Suppressor macrophage treated with lipopolysaccharide for 1 hour (primary cell): ENCODE measurements around the gene PLXNA3.
A peak's percentile ranks its signal among the peaks of the same experiment; 100 is the strongest.

Experiments
- DNase-seq, 3 donors: peaks; one replicate each; pipeline ENCODE4 v3.0.0-alpha.2; 2020 to 2022

Gene PLXNA3

DNA sequence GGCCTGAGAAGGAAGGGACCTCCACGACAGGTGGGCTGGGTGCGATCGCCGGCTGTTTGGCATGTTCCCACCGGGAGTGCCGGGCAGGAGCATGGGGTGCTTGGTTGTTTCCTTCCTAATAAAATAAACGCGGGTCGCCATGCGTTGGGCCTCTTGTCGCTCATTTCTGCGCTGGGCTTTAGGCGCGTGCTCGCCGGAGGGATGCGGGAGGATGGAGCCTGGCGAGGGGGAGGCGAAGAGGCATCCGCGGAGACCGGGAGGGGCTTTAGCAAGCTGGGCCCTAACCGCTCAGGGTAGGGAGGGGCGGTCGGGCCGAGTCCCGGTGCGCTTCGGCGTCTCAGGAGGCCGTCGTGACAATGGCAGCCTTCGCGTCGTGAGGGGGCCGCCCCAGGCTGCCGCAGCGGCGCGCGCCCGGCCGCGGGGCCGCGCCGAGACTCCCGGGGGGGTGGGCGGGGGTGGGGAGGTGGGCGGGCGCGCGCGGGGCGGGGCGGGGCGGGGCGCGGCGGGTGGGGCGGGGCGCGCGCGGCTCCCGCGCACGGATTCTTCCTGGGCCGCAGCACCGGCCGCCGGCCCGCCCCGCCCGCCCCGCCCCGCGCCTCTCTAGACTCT lies 21.6 kb upstream of the PLXNA3 start:
- DNase-seq: peak; percentile 44 to 81 (median 63)

DNA sequence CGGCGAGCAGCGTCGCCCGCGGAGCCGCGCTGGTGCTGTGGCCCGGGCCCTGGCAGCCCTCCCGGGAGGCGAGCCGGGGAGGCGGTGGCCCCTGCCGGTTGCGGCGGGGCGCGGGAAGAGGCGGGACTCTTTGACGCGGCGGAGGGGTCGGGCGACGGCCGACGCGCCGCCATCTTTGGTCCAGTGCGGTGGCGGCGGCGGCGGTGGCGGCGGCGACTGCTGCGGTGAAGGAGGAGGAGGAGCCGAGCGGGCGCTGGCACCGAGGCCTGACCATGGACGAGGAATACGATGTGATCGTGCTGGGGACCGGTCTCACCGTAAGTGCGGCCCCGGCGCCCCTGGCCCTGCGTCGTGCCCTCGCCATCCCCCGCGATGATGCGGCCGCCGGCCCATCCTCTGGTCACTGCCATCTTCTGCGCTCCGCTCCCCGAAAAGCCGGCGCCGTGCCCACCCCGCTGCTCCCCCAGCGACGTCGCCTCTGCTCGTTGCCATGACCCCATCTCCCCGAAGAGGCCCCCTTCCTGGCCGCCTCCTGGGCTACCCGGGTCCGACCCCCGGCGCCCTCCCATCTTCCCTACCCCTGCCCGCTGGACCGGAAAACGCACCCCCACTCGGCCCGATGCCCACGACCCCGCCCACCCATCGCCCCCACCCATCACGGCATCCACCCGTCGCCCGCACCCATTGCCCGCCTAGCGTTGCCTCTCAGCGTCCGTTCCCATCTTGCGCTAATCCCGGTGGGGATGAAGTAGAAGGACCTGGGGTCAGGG lies 20.9 kb upstream of the PLXNA3 start, which contains the start of gene GDI1:
TSS of gene GDI1 (plus strand) at position 172 of the 770 bp plus-strand sequence. CDS start at position 273, 101 bp downstream.
- peak; percentile 42 to 76 (median 60) for DNase-seq

DNA sequence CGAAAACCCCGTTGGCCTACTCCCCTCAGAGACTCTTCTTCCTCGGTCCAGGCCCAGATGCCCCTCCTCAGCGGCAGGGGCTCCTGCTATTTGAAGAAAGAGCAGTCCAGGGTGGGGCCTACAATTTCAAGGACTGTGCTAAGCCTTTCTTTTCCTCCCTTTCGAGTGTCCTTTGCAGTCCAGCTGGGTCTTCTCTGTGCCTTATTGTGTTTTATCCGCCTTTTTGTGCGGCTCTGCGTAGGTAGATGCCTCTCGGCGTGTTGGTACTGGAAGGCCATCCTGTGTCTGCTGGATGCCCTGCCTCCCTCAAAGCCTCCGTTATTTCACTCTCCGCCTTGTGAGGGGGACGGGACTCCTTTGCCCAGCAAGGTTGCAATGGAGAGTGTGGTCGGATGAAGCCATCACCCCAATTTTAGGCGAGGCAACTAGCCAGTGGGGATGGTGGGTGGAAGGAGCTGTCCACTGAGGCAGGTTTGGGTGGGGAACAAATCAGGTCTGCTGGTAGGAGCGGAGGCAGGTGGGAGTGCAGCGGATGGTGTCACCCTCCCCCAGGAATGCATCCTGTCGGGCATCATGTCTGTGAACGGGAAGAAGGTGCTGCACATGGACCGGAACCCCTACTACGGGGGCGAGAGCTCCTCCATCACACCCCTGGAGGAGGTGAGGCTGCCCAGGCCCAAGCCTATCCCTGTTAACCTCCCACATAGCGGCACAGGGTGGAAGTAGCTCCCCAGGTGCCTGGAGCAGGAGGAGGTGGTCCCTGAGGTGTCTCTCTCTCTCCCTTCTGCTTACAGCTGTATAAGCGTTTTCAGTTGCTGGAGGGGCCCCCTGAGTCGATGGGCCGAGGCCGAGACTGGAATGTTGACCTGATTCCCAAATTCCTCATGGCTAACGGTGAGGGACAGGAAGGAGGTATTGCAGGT lies 19.8 kb upstream of the PLXNA3 start:
- peak in 1 of 3 donors; percentile 8 for DNase-seq

DNA sequence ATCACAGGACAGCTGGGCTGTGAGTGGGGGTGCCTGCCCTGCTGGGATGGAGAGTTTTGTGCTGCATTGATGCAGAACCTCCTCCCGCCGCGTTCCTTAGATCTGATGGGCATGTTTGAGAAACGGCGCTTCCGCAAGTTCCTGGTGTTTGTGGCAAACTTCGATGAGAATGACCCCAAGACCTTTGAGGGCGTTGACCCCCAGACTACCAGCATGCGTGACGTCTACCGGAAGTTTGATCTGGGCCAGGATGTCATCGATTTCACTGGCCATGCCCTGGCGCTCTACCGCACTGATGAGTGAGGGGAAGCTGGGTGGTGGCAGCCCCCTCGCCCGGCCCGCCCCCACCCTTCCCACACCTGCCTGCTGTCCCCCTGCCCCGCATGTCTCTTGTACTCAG lies 18.2 kb upstream of the PLXNA3 start:
- no peak for DNase-seq

DNA sequence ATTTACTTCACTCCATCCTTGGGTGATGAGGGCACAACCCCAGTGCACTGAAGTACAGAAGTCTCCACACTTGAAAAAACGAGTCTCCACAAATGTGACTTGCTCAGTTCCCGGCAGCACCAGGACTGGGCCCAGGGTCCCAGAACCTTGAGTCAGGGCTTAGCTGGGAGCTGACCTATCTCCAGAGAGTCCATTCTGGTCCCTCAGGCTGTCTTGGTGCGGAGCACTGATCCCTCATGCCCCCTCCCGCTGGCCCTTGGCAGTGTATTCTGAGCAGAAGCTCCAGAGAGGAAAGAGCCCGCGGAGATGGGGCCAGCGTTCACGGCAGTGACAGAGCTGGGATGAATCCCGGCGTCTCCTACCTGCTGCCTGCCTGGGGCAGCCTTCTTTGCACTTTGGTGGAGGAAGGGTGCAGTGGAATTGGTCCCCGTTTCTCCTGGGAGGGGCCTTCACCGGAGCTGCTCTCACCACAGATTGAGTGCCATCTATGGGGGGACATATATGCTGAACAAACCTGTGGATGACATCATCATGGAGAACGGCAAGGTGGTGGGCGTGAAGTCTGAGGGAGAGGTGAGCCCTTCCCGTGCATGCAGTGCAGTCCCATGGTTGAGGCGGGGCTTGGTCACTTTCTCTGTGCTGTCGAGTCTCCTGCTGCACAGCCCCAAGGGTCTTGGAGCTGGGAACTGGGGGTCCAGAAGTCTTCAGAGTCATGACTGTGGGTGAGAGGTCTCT lies 17.3 kb upstream of the PLXNA3 start:
- no peak for DNase-seq

DNA sequence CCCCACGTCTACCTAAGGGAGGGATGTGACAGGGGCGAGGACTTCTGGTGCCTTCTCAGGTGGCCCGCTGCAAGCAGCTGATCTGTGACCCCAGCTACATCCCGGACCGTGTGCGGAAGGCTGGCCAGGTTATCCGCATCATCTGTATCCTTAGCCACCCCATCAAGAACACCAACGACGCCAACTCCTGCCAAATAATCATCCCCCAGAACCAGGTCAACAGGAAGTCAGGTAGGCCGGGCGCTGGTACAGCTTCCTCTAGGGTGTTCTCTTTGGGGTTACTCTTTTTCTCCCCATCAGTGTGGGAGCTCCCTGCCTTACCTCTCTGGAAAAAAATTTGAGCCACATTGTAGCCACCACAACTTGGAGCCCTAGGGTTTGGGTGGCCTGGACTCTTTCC lies 16.5 kb upstream of the PLXNA3 start:
- DNase-seq: no peak

DNA sequence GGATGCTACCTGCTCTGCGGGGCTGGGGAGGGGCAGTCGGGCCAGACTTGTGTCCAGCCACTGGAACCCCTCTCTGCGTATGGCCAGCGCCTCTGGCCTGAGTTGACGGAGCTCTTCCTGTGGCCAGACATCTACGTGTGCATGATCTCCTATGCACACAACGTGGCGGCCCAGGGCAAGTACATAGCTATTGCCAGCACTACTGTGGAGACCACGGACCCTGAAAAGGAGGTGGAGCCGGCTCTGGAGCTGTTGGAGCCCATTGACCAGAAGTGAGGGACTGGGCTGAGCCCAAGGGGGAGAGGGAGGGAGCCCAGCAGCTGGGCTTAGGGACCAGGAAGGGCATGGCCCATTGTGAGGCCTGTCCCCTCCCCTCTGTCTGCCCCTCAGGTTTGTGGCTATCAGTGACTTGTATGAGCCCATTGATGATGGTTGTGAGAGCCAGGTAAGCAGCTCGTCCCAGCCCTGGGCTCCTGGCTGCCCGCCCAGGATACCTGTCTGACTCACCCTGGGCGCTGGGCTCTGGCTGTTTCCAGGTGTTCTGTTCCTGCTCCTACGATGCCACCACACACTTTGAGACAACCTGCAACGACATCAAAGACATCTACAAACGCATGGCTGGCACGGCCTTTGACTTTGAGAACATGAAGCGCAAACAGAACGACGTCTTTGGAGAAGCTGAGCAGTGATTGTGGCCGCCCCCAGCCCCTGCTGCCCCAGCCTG lies 15.9 kb upstream of the PLXNA3 start:
- DNase-seq: no peak

DNA sequence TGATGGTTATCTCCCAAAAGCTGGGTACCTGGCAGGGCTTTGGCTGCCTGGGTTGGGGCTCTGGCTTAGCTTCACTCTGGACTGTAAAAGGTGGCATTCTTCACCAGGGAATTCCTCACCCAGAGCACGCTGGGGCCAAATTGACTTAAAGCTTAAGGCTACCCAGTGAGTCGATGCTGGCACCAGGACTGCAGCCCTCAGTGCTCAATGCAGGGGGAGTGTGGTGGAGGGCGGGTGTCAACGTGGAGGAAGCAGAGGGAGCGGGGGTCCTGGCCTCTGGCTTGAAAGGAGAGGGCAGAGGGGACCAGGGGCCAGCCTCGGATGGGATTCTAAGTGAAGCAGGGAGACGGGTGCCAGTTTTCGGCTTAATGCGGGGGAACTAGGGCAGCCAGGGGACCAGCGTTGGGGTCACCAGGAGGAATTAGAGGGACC lies 14.6 kb upstream of the PLXNA3 start:
- DNase-seq: no peak

DNA sequence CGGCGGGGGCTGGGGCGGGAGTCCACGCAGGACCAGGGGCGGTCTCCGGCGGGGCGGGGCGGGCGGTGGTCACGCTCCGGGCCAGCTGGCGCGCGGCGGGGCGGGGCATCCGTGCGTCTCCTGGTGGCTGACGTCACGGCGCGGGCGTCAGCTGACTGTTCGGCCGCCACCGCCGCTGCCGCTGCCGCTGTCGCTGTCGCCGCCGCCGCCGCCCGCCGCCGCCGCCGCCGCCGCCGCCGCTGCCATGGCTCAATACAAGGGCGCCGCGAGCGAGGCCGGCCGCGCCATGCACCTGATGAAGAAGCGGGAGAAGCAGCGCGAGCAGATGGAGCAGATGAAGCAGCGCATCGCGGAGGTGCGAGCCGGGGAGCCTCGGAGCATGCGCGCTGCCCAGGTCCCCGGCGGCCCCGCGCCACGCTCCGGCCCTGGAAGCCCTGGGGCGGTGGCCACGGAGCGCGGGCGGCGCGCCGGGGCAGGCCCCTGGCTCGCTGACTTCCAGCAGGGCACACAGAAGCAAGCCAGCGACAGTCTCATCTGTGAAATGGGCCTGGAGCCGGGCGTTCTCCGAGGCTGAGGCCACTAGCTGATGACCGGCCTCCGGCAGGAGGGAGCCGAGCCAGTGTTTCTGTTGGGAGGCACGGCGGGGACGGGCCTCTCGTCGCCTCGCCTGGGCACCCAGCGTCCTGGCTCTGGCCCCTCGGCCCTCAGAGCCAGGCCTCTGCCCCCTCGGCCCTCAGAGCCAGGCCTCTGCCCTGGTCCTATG lies 13.9 kb upstream of the PLXNA3 start, which contains the start of gene FAM50A:
TSS of gene FAM50A (plus strand) at position 150 of the 763 bp plus-strand sequence. CDS start at position 245, 95 bp downstream.
- peak; percentile 76 to 93 (median 87) for DNase-seq

DNA sequence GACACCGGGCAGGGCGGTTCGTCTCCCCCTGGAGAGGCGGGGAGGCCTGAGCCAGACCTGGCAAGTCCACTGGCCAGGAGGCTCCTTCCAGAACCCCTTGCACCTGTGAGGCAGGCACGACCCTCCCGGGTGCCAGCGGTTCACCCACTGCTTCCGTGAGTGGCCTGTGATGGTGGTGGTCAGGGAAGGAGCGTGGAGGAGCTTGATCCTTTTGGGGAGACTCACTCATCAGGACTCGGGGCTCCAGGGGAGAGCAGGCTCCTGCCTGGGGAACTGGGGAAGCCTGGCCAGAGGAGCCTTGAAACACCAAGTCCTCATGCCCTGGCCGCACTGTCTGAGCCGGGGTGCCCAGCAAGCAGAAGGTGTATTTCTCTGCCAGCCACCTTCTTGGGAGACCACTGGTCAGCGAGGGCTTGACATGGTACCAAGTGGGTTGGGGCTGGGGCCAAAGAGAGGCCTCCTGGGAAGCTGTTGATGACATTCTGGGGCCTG lies 13.3 kb upstream of the PLXNA3 start:
- no peak for DNase-seq

DNA sequence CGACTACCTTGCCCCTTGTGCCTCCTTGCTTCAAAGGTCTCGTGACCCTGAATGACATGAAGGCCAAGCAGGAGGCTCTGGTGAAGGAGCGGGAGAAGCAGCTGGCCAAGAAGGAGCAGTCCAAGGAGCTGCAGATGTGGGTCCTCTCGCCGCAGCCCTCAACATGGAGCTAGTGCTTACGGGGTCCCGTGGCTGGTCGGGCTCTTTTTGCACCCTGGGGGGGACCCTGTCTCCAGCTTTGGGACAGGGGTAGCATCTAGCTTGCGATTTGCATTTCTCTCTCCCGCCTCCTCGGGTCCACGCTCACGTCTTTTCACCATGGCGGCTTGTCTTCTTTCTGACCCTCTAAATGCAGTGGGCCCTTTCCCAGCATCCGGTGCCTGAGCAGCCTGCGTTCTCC lies 12.3 kb upstream of the PLXNA3 start:
- DNase-seq: no peak

DNA sequence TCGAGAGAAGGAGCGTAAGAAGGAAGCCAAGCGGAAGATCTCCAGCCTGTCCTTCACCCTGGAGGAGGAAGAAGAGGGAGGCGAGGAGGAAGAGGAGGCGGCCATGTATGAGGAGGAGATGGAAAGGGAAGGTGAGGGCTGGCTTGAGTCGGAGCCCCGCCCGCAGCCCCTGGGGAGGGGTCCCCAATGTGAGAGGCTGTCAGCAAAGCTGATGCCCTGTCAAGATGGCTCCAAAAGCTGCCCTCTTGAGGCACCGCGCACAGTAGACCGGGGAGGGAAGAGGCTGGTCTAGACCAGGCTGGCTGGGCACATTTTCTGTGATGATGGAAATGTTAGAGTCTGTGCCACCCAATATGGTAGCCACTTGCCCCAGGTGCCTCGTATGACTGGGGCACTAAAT lies 11.7 kb upstream of the PLXNA3 start:
- DNase-seq: no peak

DNA sequence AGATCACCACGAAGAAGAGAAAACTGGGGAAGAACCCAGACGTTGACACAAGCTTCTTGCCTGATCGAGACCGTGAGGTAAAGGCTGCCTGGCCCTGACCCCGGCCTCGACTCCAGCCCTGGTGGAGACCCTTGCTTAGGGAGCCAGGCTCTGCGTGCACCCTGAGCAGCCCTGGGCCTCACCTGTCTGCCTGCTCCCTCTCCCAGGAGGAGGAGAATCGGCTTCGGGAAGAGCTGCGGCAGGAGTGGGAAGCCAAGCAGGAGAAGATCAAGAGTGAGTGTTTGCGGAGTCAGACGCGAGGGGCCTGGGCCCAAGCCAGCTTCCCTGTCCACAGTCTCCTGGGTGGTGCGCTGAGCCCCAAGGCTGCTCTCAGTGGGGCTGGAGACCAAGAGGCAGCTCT lies 9.6 kb upstream of the PLXNA3 start:
- no peak for DNase-seq

DNA sequence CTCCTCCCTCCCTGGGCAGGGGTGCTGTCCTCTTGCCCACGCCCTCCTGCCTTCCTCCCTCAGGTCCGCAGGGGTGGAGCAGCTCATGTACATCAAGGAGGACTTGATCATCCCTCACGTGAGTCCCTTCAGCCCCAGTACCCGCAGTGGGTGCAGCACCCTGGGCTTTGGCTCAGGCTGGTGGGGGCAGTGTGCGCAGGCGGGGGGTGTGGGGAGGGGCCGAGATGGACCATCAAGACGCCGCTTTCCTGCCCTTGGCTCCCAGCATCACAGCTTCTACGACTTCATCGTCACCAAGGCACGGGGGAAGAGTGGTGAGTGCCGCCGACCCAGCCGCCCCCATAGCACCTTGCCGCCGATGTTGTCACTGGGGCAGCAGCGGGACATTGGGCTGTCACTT lies 8.5 kb upstream of the PLXNA3 start:
- DNase-seq: no peak

DNA sequence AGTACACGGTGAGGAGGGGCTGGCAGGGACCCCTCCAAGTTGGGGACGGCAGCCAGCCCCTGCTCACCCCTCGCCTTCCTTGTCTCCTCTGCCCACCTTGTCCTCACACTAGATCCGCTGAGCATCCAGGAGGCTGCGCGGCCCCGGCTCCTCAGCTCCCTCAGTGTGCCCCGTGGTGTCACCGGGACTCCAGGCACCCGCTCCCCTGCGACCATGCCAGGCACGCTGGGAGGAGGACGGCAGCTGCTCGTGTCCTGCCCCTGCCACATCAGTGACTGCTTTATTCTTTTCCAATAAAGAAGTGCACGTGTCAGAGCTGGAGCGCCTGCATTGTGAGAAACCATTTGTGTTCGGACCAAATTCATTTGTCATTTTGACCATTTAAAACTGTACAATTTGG lies 7.8 kb upstream of the PLXNA3 start:
- no peak for DNase-seq

DNA sequence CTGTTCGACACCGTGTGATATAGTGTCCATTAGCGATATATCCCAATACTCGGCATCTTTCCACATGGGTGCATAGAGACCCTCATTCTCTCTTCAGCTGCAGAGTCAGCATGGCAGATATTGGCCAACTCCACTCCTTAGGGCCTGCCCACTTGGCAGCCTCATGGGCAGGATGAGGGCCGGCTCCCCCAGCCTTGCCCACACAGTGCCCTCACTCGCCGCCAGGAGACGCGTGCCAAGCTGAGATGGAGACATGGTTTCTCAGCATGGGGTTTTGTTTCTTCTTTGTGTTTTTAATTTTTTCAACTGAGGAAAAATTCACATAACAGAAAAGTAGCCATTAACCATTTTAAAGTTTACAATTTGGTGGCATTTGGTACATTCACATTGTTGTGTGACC lies 5.3 kb upstream of the PLXNA3 start:
- no peak for DNase-seq

DNA sequence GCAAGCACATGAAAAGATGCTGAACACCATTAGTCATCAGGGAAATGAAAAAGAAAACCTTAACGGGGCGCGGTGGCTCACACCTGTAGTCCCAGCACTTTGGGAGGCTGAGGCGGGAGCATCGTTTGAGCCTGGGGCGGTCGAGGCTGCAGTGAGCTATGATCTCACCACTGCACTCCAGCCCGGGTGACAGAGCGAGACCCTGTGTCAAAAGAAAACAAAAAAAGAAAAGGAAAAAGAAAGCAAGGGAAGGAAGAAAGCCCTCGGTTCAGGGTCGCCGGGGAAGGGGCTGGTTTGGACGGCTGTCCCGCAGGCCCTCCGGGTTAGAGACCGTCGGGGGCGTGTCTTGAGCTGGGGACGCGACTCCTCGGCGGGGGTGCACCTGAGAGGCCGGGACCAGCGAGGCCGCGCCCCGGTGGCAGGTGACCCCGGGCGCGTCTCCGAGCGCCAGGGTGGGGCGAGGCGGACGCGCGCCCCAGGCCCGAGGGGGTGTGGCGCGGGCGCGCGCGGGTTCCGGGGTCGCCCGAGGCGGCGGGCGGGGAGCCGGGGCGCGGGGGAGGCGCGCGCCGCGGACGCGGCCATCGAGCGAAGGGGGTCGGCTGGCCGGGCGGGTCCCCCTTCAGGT lies 478 bp upstream of the PLXNA3 start:
- peak; percentile 27 to 70 (median 54) for DNase-seq

DNA sequence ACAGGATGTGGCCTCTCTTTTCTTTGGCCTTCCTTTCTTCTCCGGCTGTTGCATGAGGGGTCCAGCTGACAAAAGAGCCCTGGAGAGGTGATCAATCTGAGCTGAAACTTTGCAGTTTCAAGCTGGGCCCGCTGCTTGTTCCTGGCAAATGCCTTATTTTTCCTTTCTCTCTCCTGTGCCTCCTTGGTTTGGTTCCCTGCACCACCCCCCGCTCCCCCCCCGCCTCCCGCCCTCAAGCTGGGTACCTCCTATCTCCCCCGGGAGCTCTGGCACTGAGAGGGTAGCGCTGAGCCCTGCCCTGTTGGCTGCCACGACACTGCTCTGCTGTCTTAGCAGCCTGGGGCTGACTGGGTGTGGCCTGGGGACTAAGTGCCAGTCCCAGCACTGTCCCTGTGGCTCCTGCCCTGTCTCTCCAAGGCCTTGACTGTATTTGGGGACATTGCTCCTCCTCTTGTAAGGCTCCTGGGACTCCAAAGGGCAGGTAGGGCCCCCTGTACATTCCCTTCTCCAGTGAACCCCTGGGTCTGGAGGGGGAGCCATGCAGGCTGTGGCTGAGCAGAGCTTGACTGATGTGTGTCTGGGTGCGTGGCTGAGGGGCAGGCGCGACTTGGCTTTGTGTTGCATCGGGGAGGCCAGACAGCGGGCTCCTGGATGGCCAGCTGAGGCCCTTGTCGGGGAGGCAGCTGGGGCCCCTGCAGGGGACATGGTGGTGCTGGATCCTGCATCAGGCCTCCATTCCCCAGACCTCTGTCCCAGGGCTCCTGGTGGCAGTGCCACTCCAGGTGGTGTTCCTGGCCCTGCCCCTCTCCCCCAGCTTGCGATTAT lies 1.1 kb downstream of the PLXNA3 start:
- DNase-seq: peak in 2 of 3 donors; percentile 17 to 25

DNA sequence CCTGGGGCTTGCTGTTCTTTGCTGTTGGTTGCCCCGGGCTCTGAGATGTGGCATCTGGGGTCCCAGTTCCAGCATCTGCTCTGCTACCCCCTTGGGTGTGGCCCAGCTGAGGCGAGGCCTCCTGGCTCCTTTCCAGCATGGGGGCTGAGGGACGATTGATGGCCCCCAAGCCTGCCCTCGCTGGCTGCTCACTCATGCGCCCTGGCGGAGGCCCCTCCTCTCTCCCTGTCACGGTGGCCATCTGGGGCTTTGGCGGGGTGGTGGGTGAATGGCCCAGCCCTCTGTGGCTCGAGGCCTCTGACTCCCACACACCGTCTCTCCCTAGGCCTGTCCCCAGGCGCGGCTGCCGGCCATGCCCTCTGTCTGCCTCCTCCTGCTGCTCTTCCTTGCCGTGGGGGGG lies 1.8 kb downstream of the PLXNA3 start:
- DNase-seq: no peak
